H1 (cell line): ENCODE measurements around the gene ANKLE1. TPM values are rescaled to one million over a fixed set of nuclear protein-coding genes. Genes with fewer than 3 reads are reported as not detected.

Experiments used
- POLR2A ChIP-seq, 2 experiments: IDR thresholded peaks; 1 replicate in 1 of 2; 2 replicates in 1 of 2; pipeline ENCODE4 v1.6.1; 2011; ENCODE audit warnings: low read depth in 2 of 2, low read length in 2 of 2, mild to moderate bottlenecking in 2 of 2; ENCODE audit errors: control extremely low read depth in 1 of 2
- polyA plus RNA-seq, 7 experiments: library from polyadenylated mRNA; depleted of rRNA in 3 of 7; stranded (reverse) in 5 of 7; unstranded in 2 of 7; fragments of >200 nt in 5 of 7; fragments of 200-250 nt in 2 of 7; gene quantifications; 1 replicate in 5 of 7; 2 replicates in 1 of 7; 4 replicates in 1 of 7; pipeline versions ENCODE4 v1.2.1 to v1.2.3, GENCODE V29; 2011 to 2013; ENCODE audit warnings: missing spikeins in 2 of 7, mixed read lengths in 2 of 7
- total RNA-seq: library from RNA; stranded (reverse); fragmentation: NEBNext Ultra II Directional; extraction: Animal tissue kit (Norgen Biotek cat#: 25700); gene quantifications from 2 replicates; pipeline ENCODE4 v1.2.1, GENCODE V29; 2021

Gene ANKLE1
- total and polyA plus RNA-seq, 2 of the 8 experiments (the other 6 are each of a cell fraction or from before 2014, with no cell fraction given): 6.1 to 9.6 TPM

GRCh38 chr19:17312189-17313113 lies 30.8 kb downstream of the ANKLE1 start (continued):
- no peak for TF ChIP-seq POLR2A (IDR thresholded peaks at IDR 0.05; ENCODE audit: control extremely low read depth in 1 of 2, low read depth in 2 of 2, low read length in 2 of 2)
